PC-3 (cell line): ENCODE results near the gene HOXC9.

Experiments
- CTCF ChIP-seq: fragments of 300-600 bp; sonication (generic); conservative IDR thresholded peaks from 2 replicates; pipeline ENCODE4 v1.5.1; 2017; ENCODE audit warnings: antibody characterized with exemption, low read depth, mild to moderate bottlenecking, low read length
- EZH2 ChIP-seq: fragments of 300-600 bp; sonication (generic); IDR thresholded peaks from one replicate; pipeline ENCODE4 v1.6.1; 2017; ENCODE audit warnings: antibody characterized with exemption, mild to moderate bottlenecking, low read length; ENCODE audit not compliant: unreplicated experiment

- TF ChIP-seq EZH2, result no peak
- TF ChIP-seq CTCF, result no peak
Observed at GRCh38 chr12:54002278-54002914, 2.4 kb downstream of the HOXC9 start.
